Spleen (tissue), 7 donors: ENCODE results near the gene RETSAT.

Source experiments
- POLR2AphosphoS5 ChIP-seq, 3 donors: sonication (generic); formaldehyde crosslinking; IDR thresholded peaks; one replicate each; pipeline ENCODE4 v1.5.1; 2017; ENCODE audit warnings: antibody characterized with exemption in 3 of 3
- TF ChIP-seq, protein P1 (sequence below), 11 experiments: fragments of 200-600 bp in 7 of 11; fragments of 450-650 bp in 4 of 11; sonication (generic) in 4 of 11; IDR thresholded peaks in 8 of 11; conservative IDR thresholded peaks in 3 of 11; 1 replicate in 7 of 11; 2 replicates in 4 of 11; pipeline versions ENCODE4 v1.4.0 to v1.8.0; 2016 to 2021; ENCODE audit warnings: antibody characterized with exemption in 11 of 11, inconsistent platforms in 4 of 11, mild to moderate bottlenecking in 1 of 11
- donor health status: DM: no; HTN: no; CAD: no; lungs with moderate emphysema.
- donor health status: DM: no; HTN: no; CAD: no.
- donor health status: DM: no; HTN: no; CAD: no.

DNA sequence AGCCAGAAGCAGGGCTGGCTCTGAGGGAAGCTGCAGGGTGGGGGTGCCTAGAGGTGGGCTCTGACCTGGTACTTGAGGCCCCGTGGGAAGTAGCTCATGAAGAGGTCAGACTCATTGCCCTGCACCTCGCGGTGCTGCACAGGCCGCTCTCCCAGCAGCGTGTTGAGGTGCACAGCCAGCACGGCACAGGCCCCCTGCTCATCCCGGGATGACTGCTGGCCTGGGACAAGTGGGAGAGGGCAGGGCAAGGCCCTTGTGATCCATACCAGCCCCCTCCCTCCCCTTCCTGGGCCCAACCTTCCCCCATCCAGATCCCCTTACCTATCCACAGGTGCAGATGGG, 47.1 kb upstream of the RETSAT start:
- TF ChIP-seq, protein P1, sequence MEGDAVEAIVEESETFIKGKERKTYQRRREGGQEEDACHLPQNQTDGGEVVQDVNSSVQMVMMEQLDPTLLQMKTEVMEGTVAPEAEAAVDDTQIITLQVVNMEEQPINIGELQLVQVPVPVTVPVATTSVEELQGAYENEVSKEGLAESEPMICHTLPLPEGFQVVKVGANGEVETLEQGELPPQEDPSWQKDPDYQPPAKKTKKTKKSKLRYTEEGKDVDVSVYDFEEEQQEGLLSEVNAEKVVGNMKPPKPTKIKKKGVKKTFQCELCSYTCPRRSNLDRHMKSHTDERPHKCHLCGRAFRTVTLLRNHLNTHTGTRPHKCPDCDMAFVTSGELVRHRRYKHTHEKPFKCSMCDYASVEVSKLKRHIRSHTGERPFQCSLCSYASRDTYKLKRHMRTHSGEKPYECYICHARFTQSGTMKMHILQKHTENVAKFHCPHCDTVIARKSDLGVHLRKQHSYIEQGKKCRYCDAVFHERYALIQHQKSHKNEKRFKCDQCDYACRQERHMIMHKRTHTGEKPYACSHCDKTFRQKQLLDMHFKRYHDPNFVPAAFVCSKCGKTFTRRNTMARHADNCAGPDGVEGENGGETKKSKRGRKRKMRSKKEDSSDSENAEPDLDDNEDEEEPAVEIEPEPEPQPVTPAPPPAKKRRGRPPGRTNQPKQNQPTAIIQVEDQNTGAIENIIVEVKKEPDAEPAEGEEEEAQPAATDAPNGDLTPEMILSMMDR (IDR thresholded peaks at IDR 0.05 in 8 of 11, conservative IDR thresholded peaks at IDR 0.05 in 3 of 11), result no peak
- no peak for TF ChIP-seq POLR2AphosphoS5 (IDR thresholded peaks at IDR 0.05)
